Gastrocnemius medialis (tissue), 4 donors: ENCODE data around the gene TRMT61A.

Source experiments
- CTCF ChIP-seq, 5 experiments: fragments of 450-650 bp in 3 of 5; fragments of 200-600 bp in 2 of 5; sonication (generic) in 2 of 5; IDR thresholded peaks in 4 of 5; conservative IDR thresholded peaks in 1 of 5; 1 replicate in 4 of 5; 2 replicates in 1 of 5; pipeline ENCODE4 v1.5.1; 2016 to 2019; ENCODE audit warnings: antibody characterized with exemption in 5 of 5, mild to moderate bottlenecking in 3 of 5, moderate library complexity in 3 of 5
- POLR2A ChIP-seq, 2 donors: fragments of 450-650 bp; IDR thresholded peaks; one replicate each; pipeline ENCODE4 v1.6.1; 2017; ENCODE audit warnings: antibody characterized with exemption in 2 of 2, mild to moderate bottlenecking in 2 of 2, moderate library complexity in 2 of 2

DNA sequence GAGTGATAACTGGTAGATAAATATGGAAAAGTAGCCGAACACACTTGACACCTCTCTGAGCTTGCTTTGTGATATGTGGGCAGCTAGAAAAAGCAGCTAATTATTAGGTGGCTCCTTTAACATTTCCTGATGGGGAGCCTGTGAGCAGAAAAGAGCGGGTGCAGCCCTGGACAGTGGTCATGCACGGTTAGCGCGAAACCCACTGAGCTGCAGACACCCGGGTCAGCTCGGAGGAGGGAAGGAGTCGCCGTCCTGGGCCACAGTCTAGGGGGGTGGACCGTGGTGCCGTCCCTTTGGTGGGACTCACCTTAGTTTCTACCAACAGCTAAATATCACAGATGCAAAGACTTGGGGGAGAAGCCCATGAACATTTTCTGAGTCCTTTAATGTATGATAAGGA lies 40.4 kb downstream of the TRMT61A start:
- TF ChIP-seq CTCF (IDR thresholded peaks at IDR 0.05 in 4 of 5, conservative IDR thresholded peaks at IDR 0.05 in 1 of 5) (no peak), POLR2A (IDR thresholded peaks at IDR 0.05) (no peak)
